Adipocyte (in vitro differentiated cells): ENCODE measurements around the gene LRTM2.

Experiments
- DNase-seq: peaks from one replicate; pipeline ENCODE4 v3.0.0-alpha.2; 2015; ENCODE audit warnings: low read depth
- H3K27me3 ChIP-seq: replicated peaks from 2 replicates; pipeline ENCODE4 v1.7.0; 2013; ENCODE audit warnings: mild to moderate bottlenecking, low read length, moderate library complexity; ENCODE audit not compliant: control insufficient read depth, insufficient read depth
- H3K36me3 ChIP-seq: 2 replicates; pipeline ENCODE4 v1.7.0; 2013; ENCODE audit warnings: low read length, mild to moderate bottlenecking, moderate library complexity; ENCODE audit not compliant: control insufficient read depth, insufficient read depth, severe bottlenecking
- H3K4me1 ChIP-seq: 2 replicates; pipeline ENCODE4 v1.7.0; 2013; ENCODE audit warnings: mild to moderate bottlenecking, low read length, moderate library complexity; ENCODE audit not compliant: control insufficient read depth, insufficient read depth
- H3K4me3 ChIP-seq: 2 replicates; pipeline ENCODE4 v1.7.0; 2013; ENCODE audit warnings: mild to moderate bottlenecking, low read length, moderate library complexity
- H3K9ac ChIP-seq: 2 replicates; pipeline ENCODE4 v1.7.0; 2013; ENCODE audit warnings: mild to moderate bottlenecking, low read length, moderate library complexity
- H3K9me3 ChIP-seq: 2 replicates; pipeline ENCODE4 v1.7.0; 2013; ENCODE audit warnings: mild to moderate bottlenecking, low read length, moderate library complexity; ENCODE audit not compliant: control insufficient read depth

The LRTM2 gene

DNA sequence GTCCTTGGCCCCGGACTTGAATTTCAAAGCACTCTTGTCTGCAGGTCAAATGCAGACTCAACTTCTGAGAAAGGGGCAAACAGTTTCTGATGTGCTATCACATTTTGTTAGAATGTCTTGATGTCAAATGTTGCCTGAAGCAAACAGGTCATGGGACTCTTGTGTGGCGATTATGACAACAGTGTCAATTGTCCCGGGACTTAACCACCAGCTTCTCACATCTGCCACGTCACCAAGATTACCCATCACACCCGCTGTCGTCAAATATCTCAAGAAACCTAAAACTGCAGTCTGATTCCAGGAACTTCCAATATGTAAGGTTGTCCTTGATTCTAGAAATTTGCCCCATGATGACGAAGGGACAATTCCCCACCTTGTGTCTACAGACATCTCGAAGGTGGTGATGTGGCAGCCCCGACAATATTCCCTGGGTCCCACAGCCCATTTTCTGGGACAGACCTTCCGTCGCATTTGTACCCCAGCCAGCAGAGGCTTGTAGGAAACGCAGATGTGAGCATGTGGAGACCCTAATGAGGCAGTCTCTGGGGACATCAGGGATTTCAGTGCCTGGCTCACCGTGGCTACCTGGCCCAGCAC, 21.3 kb downstream of the LRTM2 start:
- no peaks in the 10 kb centered on the region for H3K9me3 ChIP-seq
- no peaks in the 10 kb centered on the region for H3K4me1 ChIP-seq
- H3K9ac ChIP-seq = no peak overlapping the region
- DNase-seq = no peak
- H3K27me3 ChIP-seq = peaks cover 71% of the 10 kb centered on the region
- no peak overlapping the region for H3K4me3 ChIP-seq
- no peaks in the 10 kb centered on the region for H3K36me3 ChIP-seq

DNA sequence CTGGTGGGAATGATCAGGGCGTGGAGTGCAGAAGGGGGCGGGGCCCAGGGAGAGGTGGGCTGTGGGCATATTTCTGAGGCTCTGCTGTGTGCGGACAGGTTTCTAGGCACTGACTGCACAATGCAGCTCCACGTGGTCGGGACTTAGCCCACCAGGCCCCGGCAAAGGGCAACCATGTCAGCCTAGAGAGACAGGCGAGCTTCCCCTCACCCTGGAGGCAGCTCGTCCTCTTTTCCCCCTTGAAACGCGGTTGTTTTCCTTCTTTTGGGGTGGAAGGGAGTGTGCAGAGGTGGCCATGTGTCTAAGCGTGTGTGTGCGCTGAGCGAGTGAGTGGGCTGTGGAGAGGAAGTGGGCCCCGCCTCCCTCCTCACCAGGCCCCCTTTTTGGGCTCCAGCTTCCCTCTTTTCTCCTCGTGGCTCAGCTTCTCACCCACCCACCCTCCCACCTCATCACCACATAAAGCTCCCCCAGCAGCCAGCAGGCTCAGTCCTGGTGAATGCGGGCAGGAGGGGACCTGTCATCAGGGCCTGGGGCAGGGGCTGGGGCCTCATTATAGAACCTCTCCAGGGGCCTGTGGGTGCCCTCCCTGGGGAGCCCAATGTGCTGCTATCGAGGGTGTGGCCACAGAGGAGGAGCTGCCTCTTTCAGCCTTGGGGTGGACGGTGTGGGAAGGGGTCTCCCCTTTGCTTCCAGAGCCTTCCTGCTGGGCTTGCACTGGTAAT, 22.0 kb downstream of the LRTM2 start:
- H3K27me3 ChIP-seq = peaks cover 75% of the 10 kb centered on the region
- H3K9me3 ChIP-seq = no peaks in the 10 kb centered on the region
- no peak overlapping the region for H3K9ac ChIP-seq
- H3K36me3 ChIP-seq = no peaks in the 10 kb centered on the region
- H3K4me3 ChIP-seq = no peak overlapping the region
- no peaks in the 10 kb centered on the region for H3K4me1 ChIP-seq
- no peak for DNase-seq

DNA sequence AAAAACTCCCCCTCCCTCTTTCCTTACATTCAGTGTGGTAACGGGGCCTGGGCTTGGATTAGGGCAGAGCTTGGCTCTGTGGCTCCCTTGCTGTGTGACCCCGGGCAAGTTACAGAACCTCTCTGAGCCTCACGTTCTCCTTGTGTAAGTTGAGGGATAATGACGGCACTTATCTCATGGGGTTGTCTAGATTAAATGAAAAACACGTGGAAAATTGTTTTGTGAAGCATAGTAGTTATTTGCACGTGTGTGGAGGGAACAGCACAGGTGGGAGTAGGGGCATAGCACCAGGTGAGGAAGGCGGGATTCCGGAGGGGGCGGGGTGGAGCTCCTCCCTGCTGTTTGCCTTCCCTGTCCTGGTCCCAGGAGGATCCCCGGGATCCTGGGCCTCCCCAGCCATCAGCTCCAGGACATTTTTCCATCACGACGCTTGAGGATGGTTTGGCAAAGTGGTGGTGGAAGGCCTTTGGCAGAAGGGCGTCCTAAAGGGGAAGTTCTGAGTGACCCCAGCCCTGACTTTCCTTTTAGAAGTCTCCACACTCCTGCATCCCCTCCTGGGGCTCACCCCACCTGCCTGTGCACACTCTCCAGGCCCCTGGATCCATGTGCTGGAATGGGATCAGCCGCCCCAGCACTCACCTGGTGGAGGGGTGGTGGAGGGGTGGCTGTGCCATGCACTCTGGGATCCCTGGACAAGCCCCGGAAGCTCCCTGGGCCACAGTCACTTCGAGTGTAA, 22.7 kb downstream of the LRTM2 start:
- no peaks in the 10 kb centered on the region for H3K9me3 ChIP-seq
- H3K4me1 ChIP-seq = no peaks in the 10 kb centered on the region
- no peaks in the 10 kb centered on the region for H3K36me3 ChIP-seq
- no peak for DNase-seq
- peaks cover 80% of the 10 kb centered on the region for H3K27me3 ChIP-seq
- no peak overlapping the region for H3K4me3 ChIP-seq
- no peak overlapping the region for H3K9ac ChIP-seq

DNA sequence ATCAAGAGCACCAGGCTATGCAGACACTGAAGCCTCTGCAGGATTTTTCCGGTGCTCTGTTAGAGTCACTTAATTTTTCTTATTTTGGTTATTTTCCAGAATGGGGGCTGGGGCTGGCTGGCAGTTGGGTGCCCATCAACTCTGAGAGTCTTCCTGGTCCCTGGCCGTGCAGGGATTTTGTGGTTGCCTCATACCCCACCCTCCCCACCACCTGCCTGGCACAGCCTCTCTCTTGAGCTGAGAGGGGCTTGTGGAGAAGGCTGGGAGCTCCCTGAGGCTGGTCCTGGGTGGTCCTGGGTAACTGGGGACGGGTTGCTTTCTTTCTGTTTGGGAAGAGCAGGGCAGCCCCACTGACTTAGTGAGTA, 23.3 kb downstream of the LRTM2 start:
- no peak overlapping the region for H3K9ac ChIP-seq
- peaks cover 77% of the 10 kb centered on the region for H3K27me3 ChIP-seq
- no peaks in the 10 kb centered on the region for H3K9me3 ChIP-seq
- H3K4me3 ChIP-seq = no peak overlapping the region
- DNase-seq = no peak
- no peaks in the 10 kb centered on the region for H3K36me3 ChIP-seq
- H3K4me1 ChIP-seq = no peaks in the 10 kb centered on the region

DNA sequence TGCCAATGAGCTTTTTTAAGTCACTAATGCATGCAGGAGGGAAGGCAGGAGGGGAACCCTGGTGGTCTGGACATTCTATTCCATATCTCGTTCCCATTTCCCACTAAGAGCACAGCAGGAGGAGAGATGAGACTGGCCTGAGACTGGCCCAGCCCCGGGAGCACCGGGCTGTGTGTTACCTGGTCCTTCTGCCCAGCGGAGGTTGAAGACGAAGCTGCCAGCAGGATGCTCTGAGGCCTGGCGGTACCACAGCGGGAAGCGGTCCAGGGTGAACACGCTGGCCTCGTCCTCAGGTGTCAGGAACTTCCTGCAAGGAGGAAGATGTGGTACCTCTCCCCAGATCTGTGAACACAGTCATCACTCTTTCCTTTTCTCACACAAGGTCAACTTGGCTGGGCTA, 23.9 kb downstream of the LRTM2 start:
- Histone ChIP-seq H3K27me3 (peaks cover 76% of the 10 kb centered on the region), H3K36me3 (no peaks in the 10 kb centered on the region), H3K9me3 (no peaks in the 10 kb centered on the region), H3K4me1 (no peaks in the 10 kb centered on the region), H3K9ac (no peak overlapping the region), H3K4me3 (no peak overlapping the region)
- DNase-seq = no peak

DNA sequence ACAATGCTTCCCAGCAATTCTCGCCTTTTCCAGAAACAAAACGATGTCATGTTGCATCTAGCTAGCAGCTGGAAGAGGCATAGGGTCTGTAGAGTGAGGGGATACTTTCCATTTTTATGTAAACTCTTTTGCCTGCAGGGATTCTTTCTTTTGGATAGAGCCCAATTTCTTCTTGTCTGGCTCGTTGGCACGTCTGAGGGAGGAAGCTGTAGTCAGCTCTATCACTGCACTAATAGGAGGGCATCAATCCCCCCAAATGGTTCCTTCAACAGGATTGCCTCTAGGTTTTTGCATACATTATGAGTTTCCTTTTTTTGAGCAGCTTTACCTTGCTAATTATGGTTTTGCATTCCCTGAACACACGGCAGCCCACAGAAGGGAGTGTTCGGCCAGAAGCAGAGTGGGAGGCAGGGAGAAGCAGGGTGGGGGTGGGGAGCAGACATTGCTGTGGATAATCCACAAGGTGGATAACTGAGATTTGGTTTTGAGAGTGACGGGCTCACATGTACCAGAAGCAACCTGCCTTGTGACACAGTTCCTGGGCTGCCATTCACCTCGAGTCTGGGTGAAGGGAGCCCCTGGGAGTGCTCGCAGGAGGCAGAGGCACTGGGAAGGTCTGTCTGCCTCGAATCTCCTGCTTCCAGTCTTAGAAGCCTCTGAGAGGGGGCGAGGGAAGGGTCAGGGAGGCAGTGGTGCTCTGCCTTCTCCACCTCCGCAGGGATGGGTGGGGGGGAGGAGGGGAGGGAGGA, 24.5 kb downstream of the LRTM2 start:
- Histone ChIP-seq H3K36me3 (no peaks in the 10 kb centered on the region), H3K4me1 (no peaks in the 10 kb centered on the region), H3K9ac (no peak overlapping the region), H3K4me3 (no peak overlapping the region), H3K27me3 (peaks cover 69% of the 10 kb centered on the region), H3K9me3 (no peaks in the 10 kb centered on the region)
- DNase-seq = no peak

DNA sequence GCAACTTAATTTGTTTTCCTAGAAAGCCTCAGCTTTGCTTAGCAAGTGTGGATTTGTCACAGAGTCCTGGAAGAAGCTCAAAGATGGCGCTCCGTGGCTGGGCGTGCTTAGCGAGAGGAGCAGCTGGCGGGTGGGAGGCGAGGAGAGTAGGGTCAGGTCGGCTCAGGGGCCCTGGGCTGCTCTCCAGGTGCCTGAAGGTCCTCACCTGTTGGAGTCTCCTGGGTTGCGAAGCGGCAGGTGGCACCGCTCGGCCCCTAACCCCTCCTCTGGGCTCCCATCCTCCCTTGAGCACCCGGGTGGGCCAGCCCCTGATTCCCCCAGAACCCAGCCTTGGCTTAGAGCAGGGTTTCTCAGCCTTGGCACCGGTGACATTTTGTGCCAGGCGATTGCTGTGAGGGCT, 25.1 kb downstream of the LRTM2 start:
- Histone ChIP-seq H3K9ac (no peak overlapping the region), H3K4me1 (no peaks in the 10 kb centered on the region), H3K36me3 (no peaks in the 10 kb centered on the region), H3K4me3 (no peak overlapping the region), H3K9me3 (no peaks in the 10 kb centered on the region), H3K27me3 (peaks cover 67% of the 10 kb centered on the region)
- no peak for DNase-seq

DNA sequence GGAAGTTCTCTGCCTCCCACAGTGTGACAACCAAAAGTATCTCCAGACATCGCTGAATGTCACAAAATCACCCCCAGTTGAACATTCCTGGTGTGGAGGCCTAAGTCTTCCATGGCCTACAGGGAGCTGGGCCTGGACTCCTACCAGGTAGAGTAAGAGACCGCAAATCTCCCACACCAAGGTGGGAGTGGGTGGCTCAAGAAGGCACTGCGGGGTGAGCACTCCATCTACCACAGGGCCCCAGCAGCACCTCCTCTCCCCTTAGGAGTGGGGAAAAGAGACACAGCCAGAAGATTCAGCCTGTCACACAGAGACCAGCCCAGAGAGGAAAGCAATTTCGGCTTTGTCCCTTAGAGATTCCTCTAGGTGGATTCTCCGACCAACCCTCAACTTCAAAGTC, 25.5 kb downstream of the LRTM2 start:
- no peak for DNase-seq
- peaks cover 64% of the 10 kb centered on the region for H3K27me3 ChIP-seq
- no peaks in the 10 kb centered on the region for H3K9me3 ChIP-seq
- H3K36me3 ChIP-seq = no peaks in the 10 kb centered on the region
- H3K4me1 ChIP-seq = no peaks in the 10 kb centered on the region
- no peak overlapping the region for H3K4me3 ChIP-seq
- H3K9ac ChIP-seq = no peak overlapping the region

DNA sequence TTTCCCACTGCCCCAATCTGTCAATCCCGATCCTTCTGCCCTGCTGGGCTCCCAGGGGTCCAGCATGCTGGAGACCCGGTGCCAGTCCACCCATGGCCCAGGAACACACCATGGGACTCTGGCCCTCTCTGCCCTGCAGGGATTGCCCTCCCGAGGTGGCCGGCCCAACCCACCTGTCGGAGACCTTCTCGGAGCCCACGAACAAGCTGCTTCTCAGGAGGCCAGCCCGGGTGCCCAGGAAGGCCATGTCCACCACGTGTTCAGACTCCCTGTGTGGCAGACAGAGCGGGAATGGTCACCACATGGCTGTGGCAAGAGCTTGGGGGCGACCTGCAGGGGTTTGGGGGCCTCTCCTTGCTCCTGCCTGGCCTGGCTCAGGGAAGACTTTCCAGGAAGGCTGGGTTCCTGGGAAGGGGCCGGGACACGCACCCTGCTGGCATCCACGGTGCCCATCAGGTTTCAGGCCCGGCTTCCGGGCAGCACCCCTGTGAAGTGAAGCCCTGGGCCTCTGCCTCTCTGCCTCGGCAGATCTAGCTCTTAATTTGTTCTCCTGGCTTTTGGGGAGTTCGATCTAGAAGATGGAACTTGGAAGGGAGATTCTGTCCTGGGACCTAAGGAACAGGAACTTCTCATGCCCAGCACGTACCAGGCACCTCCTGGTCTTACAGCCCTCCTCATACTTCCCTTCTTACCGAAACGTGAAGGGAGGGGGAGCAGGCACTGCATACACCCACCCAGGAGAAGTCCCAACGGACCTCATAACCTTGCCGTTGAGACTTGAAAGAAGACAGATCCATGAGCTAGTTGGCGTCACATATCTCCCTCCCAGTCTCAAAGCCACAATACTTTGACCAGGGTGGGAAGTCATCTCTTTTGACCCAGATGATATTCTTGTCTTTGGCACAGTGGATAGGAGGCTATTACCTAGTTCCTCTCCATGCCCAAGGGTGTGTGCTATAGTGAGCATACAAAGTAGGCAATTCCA, 26.3 kb downstream of the LRTM2 start:
- Histone ChIP-seq H3K27me3 (peaks cover 56% of the 10 kb centered on the region), H3K4me1 (no peaks in the 10 kb centered on the region), H3K9ac (no peak overlapping the region), H3K36me3 (no peaks in the 10 kb centered on the region), H3K9me3 (no peaks in the 10 kb centered on the region), H3K4me3 (no peak overlapping the region)
- no peak for DNase-seq

DNA sequence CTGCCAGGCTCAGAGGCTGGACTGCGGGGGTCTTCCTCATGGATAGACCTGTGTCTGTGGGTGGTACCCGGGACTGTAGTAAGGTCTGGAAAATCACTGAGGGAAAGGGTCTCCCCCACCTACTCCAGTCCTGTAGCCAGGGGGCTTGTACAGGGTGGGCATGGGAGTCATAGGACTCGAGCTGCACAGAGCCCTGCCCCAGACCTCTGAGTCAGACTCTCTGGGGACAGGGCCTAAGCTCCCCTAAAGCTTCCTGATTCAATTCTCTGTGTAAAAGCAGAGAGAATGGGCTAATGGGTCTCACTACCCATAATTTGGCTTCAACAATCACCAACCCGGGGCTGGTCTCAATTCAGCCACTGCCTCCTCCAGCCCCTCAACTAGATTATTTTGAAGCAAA, 27.0 kb downstream of the LRTM2 start:
- Histone ChIP-seq H3K9me3 (no peaks in the 10 kb centered on the region), H3K4me3 (no peak overlapping the region), H3K36me3 (no peaks in the 10 kb centered on the region), H3K27me3 (peaks cover 51% of the 10 kb centered on the region), H3K4me1 (no peaks in the 10 kb centered on the region), H3K9ac (no peak overlapping the region)
- no peak for DNase-seq
